AG09309 (cell line): ENCODE results near the gene FOXJ3.

Experiments used
- DNase-seq: peaks from one replicate; pipeline ENCODE4 v3.0.0-alpha.2; 2010; ENCODE audit warnings: low read depth
- H3K4me3 ChIP-seq: 2 replicates; pipeline ENCODE4 v1.5.1; 2011; ENCODE audit warnings: mild to moderate bottlenecking, low read depth, low read length, moderate library complexity; ENCODE audit not compliant: control insufficient read depth
- CTCF ChIP-seq: IDR thresholded peaks from 2 replicates; pipeline ENCODE4 v1.5.1; 2011; ENCODE audit warnings: mild to moderate bottlenecking, low read depth, low read length, inconsistent platforms; ENCODE audit not compliant: insufficient read depth, control insufficient read depth; ENCODE audit errors: missing control alignments

FOXJ3 gene

GRCh38 chr1:42143896-42144710 is 190.9 kb downstream of the FOXJ3 start:
- no peak for TF ChIP-seq CTCF
- DNase-seq, result no peak
- H3K4me3 ChIP-seq, result no peak overlapping the region

- no peak overlapping the region for H3K4me3 ChIP-seq
- no peak for DNase-seq
- TF ChIP-seq CTCF, result no peak
Measured at GRCh38 chr1:42142894-42143675, 191.9 kb downstream of the FOXJ3 start.

GRCh38 chr1:42141978-42142377 is 193.1 kb downstream of the FOXJ3 start:
- H3K4me3 ChIP-seq, result no peak overlapping the region
- no peak for DNase-seq
- TF ChIP-seq CTCF, result no peak

DNA sequence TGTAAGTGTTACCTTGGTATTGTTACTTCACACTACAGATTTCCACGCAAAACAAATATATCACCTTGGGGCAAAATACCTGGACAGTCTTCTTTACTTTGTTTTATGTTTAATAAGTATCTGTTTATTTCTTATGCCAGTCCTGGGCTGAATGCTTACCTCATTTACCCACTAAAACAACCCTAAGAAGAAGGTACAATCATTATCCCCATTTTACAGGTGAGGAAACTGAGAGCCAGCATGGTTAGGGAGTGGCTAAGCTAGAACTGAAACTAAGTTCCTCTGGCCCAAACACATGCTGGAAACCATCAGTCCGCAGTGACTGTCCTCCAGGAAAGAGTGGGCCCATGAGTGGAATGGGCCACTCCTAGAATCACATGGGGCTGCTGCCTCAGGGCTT is 194.8 kb downstream of the FOXJ3 start:
- DNase-seq, result no peak
- TF ChIP-seq CTCF, result no peak

GRCh38 chr1:42139444-42139843 is 195.6 kb downstream of the FOXJ3 start:
- TF ChIP-seq CTCF, result no peak
- no peak for DNase-seq
- no peak overlapping the region for H3K4me3 ChIP-seq

More for the DNA sequence above, 194.8 kb downstream of the FOXJ3 start:
- no peak overlapping the region for H3K4me3 ChIP-seq

GRCh38 chr1:42138586-42138985 is 196.4 kb downstream of the FOXJ3 start:
- no peak for DNase-seq
- no peak overlapping the region for H3K4me3 ChIP-seq
- TF ChIP-seq CTCF, result no peak
